GM21737 (cell line): Measurements from ENCODE around the gene HK2.
"Not testable (repeated sequence)": the region's sequence is repeated elsewhere in the genome, so short reads cannot be mapped to it uniquely, and the experiment has no call there.

Experiments used
- ATAC-seq: cut with Tn5 transposase; IDR thresholded peaks from one replicate; pipeline ENCODE4 v1.9.1; 2021; ENCODE audit warnings: mild to moderate bottlenecking, moderate library complexity; ENCODE audit not compliant: unreplicated experiment

Gene HK2

GRCh38 chr2:74833418-74834233 is at the start of gene HK2:
TSS of gene HK2 (plus strand) at chr2:74834127. CDS start at chr2:74834581, 454 bp downstream.
- ATAC-seq, result peak; percentile 78

- no peak for ATAC-seq
Observed at GRCh38 chr2:74789271-74789670, 44.7 kb upstream of the HK2 start.

- ATAC-seq, result no peak
Observed at GRCh38 chr2:74792282-74792681, 41.6 kb upstream of the HK2 start.

- ATAC-seq, result not testable (repeated sequence)
Observed at GRCh38 chr2:74794878-74795277, 39.0 kb upstream of the HK2 start.

- ATAC-seq, result no peak
Observed at GRCh38 chr2:74806355-74806839, 27.5 kb upstream of the HK2 start.

GRCh38 chr2:74806920-74807319 is 27.0 kb upstream of the HK2 start:
- ATAC-seq, result no peak

- no peak for ATAC-seq
Observed at GRCh38 chr2:74812787-74813590, 20.9 kb upstream of the HK2 start.

GRCh38 chr2:74814102-74814501 is 19.8 kb upstream of the HK2 start:
- ATAC-seq, result no peak

GRCh38 chr2:74815941-74816340 is 18.0 kb upstream of the HK2 start:
- no peak for ATAC-seq

- ATAC-seq, result no peak
Observed at GRCh38 chr2:74816540-74817303, 17.2 kb upstream of the HK2 start.

GRCh38 chr2:74817304-74817675 is 16.6 kb upstream of the HK2 start:
- no peak for ATAC-seq

- ATAC-seq, result no peak
Observed at GRCh38 chr2:74819702-74820101, 14.2 kb upstream of the HK2 start.

- no peak for ATAC-seq
Observed at GRCh38 chr2:74821177-74822126, 12.5 kb upstream of the HK2 start.

- no peak for ATAC-seq
Observed at GRCh38 chr2:74822771-74823566, 11.0 kb upstream of the HK2 start.

- no peak for ATAC-seq
Observed at GRCh38 chr2:74824679-74825078, 9.2 kb upstream of the HK2 start.

- no peak for ATAC-seq
Observed at GRCh38 chr2:74828543-74828942, 5.4 kb upstream of the HK2 start.

- no peak for ATAC-seq
Observed at GRCh38 chr2:74831693-74832530, 2.0 kb upstream of the HK2 start.

GRCh38 chr2:74834234-74834791 is 386 bp downstream of the HK2 start:
- peak; percentile 7 for ATAC-seq
